ENCODE results near the gene NOS1AP.

DNA sequence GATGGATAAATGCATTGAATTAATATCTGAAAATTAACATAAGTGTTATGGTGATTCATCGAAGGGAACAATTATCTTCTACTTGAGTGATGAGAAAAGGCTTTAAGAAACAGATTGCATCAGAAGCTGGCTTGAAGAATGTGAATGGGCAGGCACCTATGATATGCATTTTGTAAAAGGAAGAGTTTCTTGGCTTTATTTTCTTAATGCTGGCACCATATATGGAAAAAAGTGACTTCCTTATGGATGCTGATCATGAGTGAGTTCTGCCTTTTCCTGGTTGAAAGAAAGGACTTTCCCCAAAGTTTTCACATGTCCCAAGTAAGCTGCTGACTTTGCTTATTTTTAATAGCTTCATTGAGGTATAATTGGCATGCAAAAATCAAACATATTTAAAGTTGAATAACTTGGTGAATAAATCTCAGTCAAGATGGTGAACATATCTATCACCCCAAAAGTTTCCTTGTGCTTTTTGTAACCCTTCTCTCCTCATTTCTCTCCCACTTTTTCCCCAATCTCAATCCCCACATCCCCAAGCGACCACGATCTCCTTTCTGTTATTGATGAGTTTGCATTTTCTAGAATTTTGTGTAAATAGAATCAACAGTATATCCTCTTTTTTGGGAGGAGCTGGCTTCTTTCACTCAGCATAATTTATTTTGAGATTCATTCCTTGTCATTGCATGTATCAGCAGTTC is 233.0 kb downstream of the NOS1AP start:
- no peak for TF ChIP-seq EP300 (IDR thresholded peaks at IDR 0.05)
- TF ChIP-seq CTCF (IDR thresholded peaks at IDR 0.05): no peak
- TF ChIP-seq POLR2AphosphoS5 (IDR thresholded peaks at IDR 0.05): no peak
- no peak for TF ChIP-seq POLR2A (IDR thresholded peaks at IDR 0.05; ENCODE audit: low read depth)

Data from esophagus muscularis mucosa (tissue), 4 donors.